H54 (cell line): ENCODE results near the gene GRPEL1.

ENCODE experiments used
- DNase-seq: peaks from one replicate; pipeline ENCODE4 v3.0.0; 2011; ENCODE audit warnings: low spot score, mixed read lengths; ENCODE audit not compliant: insufficient read length
- FAIRE-seq: peaks from 3 replicates; lab custom pipeline; 2011; peaks lifted over from hg19 to GRCh38; lab: Jason Lieb, UNC
- POLR2A ChIP-seq: IDR thresholded peaks from 2 replicates; pipeline ENCODE4 v1.6.1; 2011; ENCODE audit warnings: low read depth, mild to moderate bottlenecking, low read length

GRPEL1 gene

GRCh38 chr4:7067126-7067451 lies 775 bp downstream of the GRPEL1 start:
- TF ChIP-seq POLR2A, result no peak
- FAIRE-seq, result no peak
- DNase-seq, result no peak

- no peak for TF ChIP-seq POLR2A
- DNase-seq (no peak), FAIRE-seq (no peak)
Measured at GRCh38 chr4:7066493-7066892, 1.4 kb downstream of the GRPEL1 start.

GRCh38 chr4:7066006-7066405 lies 1.9 kb downstream of the GRPEL1 start:
- no peak for FAIRE-seq
- DNase-seq, result no peak
- TF ChIP-seq POLR2A, result no peak

GRCh38 chr4:7063362-7063761 lies 4.5 kb downstream of the GRPEL1 start:
- no peak for DNase-seq
- no peak for FAIRE-seq
- no peak for TF ChIP-seq POLR2A

- DNase-seq (no peak), FAIRE-seq (no peak)
- no peak for TF ChIP-seq POLR2A
Measured at GRCh38 chr4:7062816-7063215, 5.0 kb downstream of the GRPEL1 start.

- no peak for DNase-seq
- no peak for TF ChIP-seq POLR2A
- no peak for FAIRE-seq
Measured at GRCh38 chr4:7061815-7062214, 6.0 kb downstream of the GRPEL1 start.

GRCh38 chr4:7060346-7061150 lies 7.3 kb downstream of the GRPEL1 start:
- FAIRE-seq, result no peak
- DNase-seq, result no peak
- TF ChIP-seq POLR2A, result no peak

GRCh38 chr4:7059662-7060061 lies 8.2 kb downstream of the GRPEL1 start:
- no peak for TF ChIP-seq POLR2A
- FAIRE-seq (no peak), DNase-seq (no peak)

GRCh38 chr4:7058792-7059191 lies 9.1 kb downstream of the GRPEL1 start:
- no peak for DNase-seq
- no peak for TF ChIP-seq POLR2A
- FAIRE-seq, result no peak

GRCh38 chr4:7055990-7056325 lies 11.9 kb downstream of the GRPEL1 start:
- TF ChIP-seq POLR2A, result no peak
- DNase-seq, result no peak
- no peak for FAIRE-seq

GRCh38 chr4:7055111-7055989 lies 12.5 kb downstream of the GRPEL1 start:
- FAIRE-seq, result no peak

GRCh38 chr4:7054106-7054880 lies 13.6 kb downstream of the GRPEL1 start:
- FAIRE-seq, result no peak
- TF ChIP-seq POLR2A, result no peak

More at GRCh38 chr4:7055111-7055989, 12.5 kb downstream of the GRPEL1 start:
- no peak for TF ChIP-seq POLR2A
- no peak for DNase-seq

GRCh38 chr4:7052923-7053715 lies 14.7 kb downstream of the GRPEL1 start:
- TF ChIP-seq POLR2A, result no peak
- no peak for DNase-seq
- no peak for FAIRE-seq

More at GRCh38 chr4:7054106-7054880, 13.6 kb downstream of the GRPEL1 start:
- no peak for DNase-seq
